ENCODE data around the gene CHRFAM7A. TPM values are rescaled to one million over a fixed set of nuclear protein-coding genes. Genes with fewer than 3 reads are reported as not detected.
"Not testable (repeated sequence)": the region's sequence is repeated elsewhere in the genome, so short reads cannot be mapped to it uniquely, and the experiment has no call there.

CHRFAM7A gene
- total RNA-seq (not detected), polyA plus RNA-seq (not detected)

GRCh38 chr15:30392766-30393663, at the start of gene CHRFAM7A:
Gene CHRFAM7A (minus strand): TSS chr15:30393540. CDS start chr15:30383351, 10,189 bp downstream.
- H3K36me3 ChIP-seq (ENCODE audit: insufficient read depth, low read length); DNase-seq; H3K4me3 ChIP-seq (ENCODE audit: low read length); CTCF ChIA-PET; H3K9me3 ChIP-seq (ENCODE audit: low read length); H3K4me1 Mint-ChIP-seq; POLR2A ChIA-PET; H3K27me3 Mint-ChIP-seq; H3K27ac ChIP-seq (ENCODE audit: low read depth, low read length); H3K9me3 Mint-ChIP-seq; H3K36me3 Mint-ChIP-seq; H3K27me3 ChIP-seq (ENCODE audit: insufficient read depth, low read length, poor library complexity, severe bottlenecking); H3K27ac Mint-ChIP-seq; H3K4me1 ChIP-seq (ENCODE audit: insufficient read depth, low read length): not testable (repeated sequence)
- peak within 1 kb of the TSS in 1 of 7 donors; percentile 50 for H3K4me3 Mint-ChIP-seq

DNA sequence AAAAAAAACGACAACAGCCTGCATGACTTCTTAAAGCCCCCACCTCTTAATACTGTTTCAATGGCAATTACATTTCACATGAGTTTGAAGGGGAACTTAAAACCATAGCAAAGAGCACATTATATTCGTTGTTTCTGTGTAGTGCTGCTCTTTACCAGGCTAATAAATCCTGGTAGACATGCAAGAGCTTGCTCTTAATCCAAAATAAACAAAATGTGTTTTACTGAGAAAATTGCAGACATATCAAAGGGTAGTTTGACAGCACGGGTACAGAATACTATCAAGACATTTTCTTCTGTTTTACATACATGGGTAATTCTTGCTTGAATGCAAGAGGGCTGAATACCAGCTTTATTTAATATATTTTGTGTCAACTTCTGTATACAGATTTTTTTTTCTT, 45.0 kb upstream of the CHRFAM7A start:
- H3K27me3 ChIP-seq (ENCODE audit: insufficient read depth, low read length, poor library complexity, severe bottlenecking); H3K27ac Mint-ChIP-seq; H3K27ac ChIP-seq (ENCODE audit: low read depth, low read length); H3K36me3 ChIP-seq (ENCODE audit: insufficient read depth, low read length); H3K4me3 ChIP-seq (ENCODE audit: low read length); H3K36me3 Mint-ChIP-seq; POLR2A ChIA-PET; H3K9me3 ChIP-seq (ENCODE audit: low read length); DNase-seq; H3K4me1 Mint-ChIP-seq; H3K9me3 Mint-ChIP-seq; H3K4me1 ChIP-seq (ENCODE audit: insufficient read depth, low read length); H3K27me3 Mint-ChIP-seq; H3K4me3 Mint-ChIP-seq; CTCF ChIA-PET: not testable (repeated sequence)

- H3K9me3 Mint-ChIP-seq; H3K27ac ChIP-seq (ENCODE audit: low read depth, low read length); H3K36me3 ChIP-seq (ENCODE audit: insufficient read depth, low read length); H3K4me3 Mint-ChIP-seq; POLR2A ChIA-PET; H3K27ac Mint-ChIP-seq; H3K4me1 ChIP-seq (ENCODE audit: insufficient read depth, low read length); H3K36me3 Mint-ChIP-seq; H3K4me3 ChIP-seq (ENCODE audit: low read length); H3K27me3 ChIP-seq (ENCODE audit: insufficient read depth, low read length, poor library complexity, severe bottlenecking); DNase-seq; CTCF ChIA-PET; H3K27me3 Mint-ChIP-seq; H3K4me1 Mint-ChIP-seq; H3K9me3 ChIP-seq (ENCODE audit: low read length): not testable (repeated sequence)
Observed at GRCh38 chr15:30435878-30436277, 42.5 kb upstream of the CHRFAM7A start.

DNA sequence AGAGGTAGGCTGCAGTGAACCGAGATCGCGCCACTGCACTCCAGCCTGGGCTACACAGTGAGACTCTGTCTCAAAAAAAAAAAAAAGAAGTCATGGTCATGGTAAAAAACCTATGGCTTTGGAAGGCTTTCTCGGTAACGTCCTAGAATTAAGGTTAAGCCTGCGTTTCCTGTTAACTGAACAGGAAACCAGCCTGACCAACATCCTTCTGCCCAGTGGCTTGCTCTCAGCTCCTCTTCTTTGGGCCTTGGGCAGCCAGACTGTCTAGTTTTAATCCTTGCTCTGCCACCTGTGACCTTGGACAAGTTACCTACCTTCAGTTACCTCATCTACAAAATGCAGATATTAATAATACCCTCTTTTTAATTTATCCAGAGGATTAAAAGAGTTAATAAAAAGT, 27.4 kb upstream of the CHRFAM7A start:
- H3K27me3 ChIP-seq (ENCODE audit: insufficient read depth, low read length, poor library complexity, severe bottlenecking); H3K36me3 ChIP-seq (ENCODE audit: insufficient read depth, low read length); H3K4me3 ChIP-seq (ENCODE audit: low read length); H3K4me3 Mint-ChIP-seq; CTCF ChIA-PET; H3K9me3 ChIP-seq (ENCODE audit: low read length); H3K4me1 Mint-ChIP-seq; H3K27me3 Mint-ChIP-seq; H3K36me3 Mint-ChIP-seq; H3K4me1 ChIP-seq (ENCODE audit: insufficient read depth, low read length); H3K9me3 Mint-ChIP-seq; H3K27ac Mint-ChIP-seq; DNase-seq; H3K27ac ChIP-seq (ENCODE audit: low read depth, low read length); POLR2A ChIA-PET: not testable (repeated sequence)

DNA sequence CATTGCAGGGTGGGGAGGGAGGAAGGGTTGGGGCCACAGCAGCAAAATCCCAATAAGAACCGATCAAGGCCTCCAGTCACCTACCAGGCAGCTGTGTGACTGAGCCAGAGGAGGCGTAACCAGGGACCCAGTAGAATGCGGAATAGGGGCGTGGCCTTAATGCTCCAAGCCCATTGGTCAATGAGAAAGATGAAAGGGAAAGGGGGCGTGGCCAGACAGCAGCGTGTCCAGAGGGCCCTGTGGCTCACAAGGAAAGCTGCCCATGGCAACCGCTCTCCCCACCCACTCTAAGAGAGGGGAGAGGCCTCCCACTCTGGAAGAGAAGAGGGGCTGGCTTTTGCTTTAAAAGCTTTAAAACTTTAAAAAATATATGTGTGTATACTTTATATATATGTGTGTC, 20.8 kb upstream of the CHRFAM7A start, which contains the start of gene GOLGA8R:
Gene GOLGA8R, minus strand, starts transcription at position 101 of the 400 bp plus-strand sequence. Its CDS starts 98 bp downstream, at position 3.
- H3K4me1 ChIP-seq (ENCODE audit: insufficient read depth, low read length); H3K27ac Mint-ChIP-seq; H3K4me1 Mint-ChIP-seq; H3K9me3 ChIP-seq (ENCODE audit: low read length); H3K27ac ChIP-seq (ENCODE audit: low read depth, low read length); H3K27me3 Mint-ChIP-seq; CTCF ChIA-PET; H3K4me3 ChIP-seq (ENCODE audit: low read length); H3K4me3 Mint-ChIP-seq; H3K36me3 ChIP-seq (ENCODE audit: insufficient read depth, low read length); POLR2A ChIA-PET; H3K36me3 Mint-ChIP-seq; H3K27me3 ChIP-seq (ENCODE audit: insufficient read depth, low read length, poor library complexity, severe bottlenecking); DNase-seq; H3K9me3 Mint-ChIP-seq: not testable (repeated sequence)

- not testable (repeated sequence) for H3K4me1 ChIP-seq (ENCODE audit: insufficient read depth, low read length); H3K9me3 Mint-ChIP-seq; H3K36me3 Mint-ChIP-seq
Observed at GRCh38 chr15:30407636-30408035, 14.3 kb upstream of the CHRFAM7A start.

GRCh38 chr15:30398988-30399387, 5.6 kb upstream of the CHRFAM7A start:
- CTCF ChIA-PET; H3K27ac Mint-ChIP-seq; H3K4me3 Mint-ChIP-seq; H3K36me3 ChIP-seq (ENCODE audit: insufficient read depth, low read length); H3K4me3 ChIP-seq (ENCODE audit: low read length); H3K27ac ChIP-seq (ENCODE audit: low read depth, low read length); H3K36me3 Mint-ChIP-seq; H3K27me3 Mint-ChIP-seq; H3K27me3 ChIP-seq (ENCODE audit: insufficient read depth, low read length, poor library complexity, severe bottlenecking); POLR2A ChIA-PET; H3K9me3 ChIP-seq (ENCODE audit: low read length); H3K4me1 ChIP-seq (ENCODE audit: insufficient read depth, low read length); H3K4me1 Mint-ChIP-seq; H3K9me3 Mint-ChIP-seq: not testable (repeated sequence)
- peak; percentile 13 to 60 (median 29) for DNase-seq

More at GRCh38 chr15:30407636-30408035, 14.3 kb upstream of the CHRFAM7A start:
- H3K4me3 ChIP-seq (ENCODE audit: low read length); POLR2A ChIA-PET; H3K27ac Mint-ChIP-seq; H3K4me3 Mint-ChIP-seq; H3K27me3 Mint-ChIP-seq; H3K27me3 ChIP-seq (ENCODE audit: insufficient read depth, low read length, poor library complexity, severe bottlenecking); H3K36me3 ChIP-seq (ENCODE audit: insufficient read depth, low read length); H3K4me1 Mint-ChIP-seq; H3K27ac ChIP-seq (ENCODE audit: low read depth, low read length); H3K9me3 ChIP-seq (ENCODE audit: low read length); CTCF ChIA-PET: not testable (repeated sequence)
- peak in 1 of 5 donors; percentile 30 for DNase-seq

- DNase-seq; H3K27me3 Mint-ChIP-seq; H3K27me3 ChIP-seq (ENCODE audit: insufficient read depth, low read length, poor library complexity, severe bottlenecking); H3K4me3 ChIP-seq (ENCODE audit: low read length); H3K9me3 ChIP-seq (ENCODE audit: low read length); H3K9me3 Mint-ChIP-seq; H3K27ac ChIP-seq (ENCODE audit: low read depth, low read length); H3K36me3 ChIP-seq (ENCODE audit: insufficient read depth, low read length); H3K4me1 ChIP-seq (ENCODE audit: insufficient read depth, low read length); H3K4me1 Mint-ChIP-seq; H3K36me3 Mint-ChIP-seq; H3K27ac Mint-ChIP-seq; POLR2A ChIA-PET; CTCF ChIA-PET: not testable (repeated sequence)
- peak overlapping the region in 1 of 7 donors; percentile 50 for H3K4me3 Mint-ChIP-seq
Observed at GRCh38 chr15:30393664-30393991, 288 bp upstream of the CHRFAM7A start.
